ENCODE data around the gene TIGD2. TPM values are rescaled to one million over a fixed set of nuclear protein-coding genes. Genes with fewer than 3 reads are reported as not detected.

TIGD2 gene
- total and polyA plus RNA-seq, 9 of the 15 experiments (the other 6 are each of a cell fraction or from before 2014, with no cell fraction given) = 3.6 to 15.0 (median 9.8) TPM

DNA sequence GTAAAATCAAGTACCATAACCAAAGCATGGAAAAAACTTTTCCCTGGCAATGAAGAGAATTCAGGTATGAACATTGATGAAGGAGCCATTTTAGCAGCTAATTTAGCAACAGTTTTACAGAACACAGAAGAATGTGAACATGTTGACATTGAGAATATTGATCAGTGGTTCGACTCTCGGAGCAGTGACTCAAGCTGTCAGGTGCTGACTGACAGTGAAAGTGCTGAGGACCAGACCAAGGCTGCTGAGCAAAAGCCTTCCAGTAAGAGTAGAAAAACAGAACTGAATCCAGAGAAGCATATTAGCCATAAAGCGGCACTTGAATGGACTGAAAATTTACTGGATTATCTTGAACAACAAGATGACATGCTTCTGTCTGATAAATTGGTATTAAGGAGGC is 2.8 kb downstream of the TIGD2 start:
- H2AFZ ChIP-seq (ENCODE audit: low read depth, low read length) = no peak overlapping the region
- H3K27ac ChIP-seq (ENCODE audit: extremely low read depth, low read depth, low read length) = no peak overlapping the region
- H3K4me3 ChIP-seq = no peak overlapping the region
- no peak overlapping the region for H3K4me2 ChIP-seq (ENCODE audit: insufficient read depth, low read length)
- no peak overlapping the region for H3K9ac ChIP-seq (ENCODE audit: insufficient read depth in 1 of 2, low read depth in 2 of 2, low read length in 2 of 2)
- CTCF ChIA-PET (ENCODE audit: low intra/inter-chr PET ratio) = no interaction called here
- 95% methylated on average over 3 of the region's 3 CpGs for WGBS (ENCODE audit: insufficient coverage, low coverage, missing lambda C conversion rate)
- in situ Hi-C loops (cut with MboI) = no loop called here
- TF ChIP-seq MIER1 (IDR thresholded peaks at IDR 0.05; ENCODE audit: low read depth) (no peak), ARID4B (CRISPR knock-in tag; IDR thresholded peaks at IDR 0.05) (no peak), LARP7 (IDR thresholded peaks at IDR 0.05) (no peak), MXD1 (CRISPR knock-in tag; IDR thresholded peaks at IDR 0.05; ENCODE audit: borderline replicate concordance, poor library complexity, severe bottlenecking) (no peak), MTA3 (IDR thresholded peaks at IDR 0.05; ENCODE audit: borderline replicate concordance) (no peak), MED1 (CRISPR knock-in tag; IDR thresholded peaks at IDR 0.05; ENCODE audit: borderline replicate concordance) (no peak), BHLHE40 (IDR thresholded peaks at IDR 0.05; ENCODE audit: low read length) (no peak), SUPT5H (IDR thresholded peaks at IDR 0.05) (no peak), CBX1 (IDR thresholded peaks at IDR 0.05; ENCODE audit: low read depth) (no peak), MTA2 (IDR thresholded peaks at IDR 0.05; ENCODE audit: low read depth) (no peak)
- TF ChIP-seq, protein P1, sequence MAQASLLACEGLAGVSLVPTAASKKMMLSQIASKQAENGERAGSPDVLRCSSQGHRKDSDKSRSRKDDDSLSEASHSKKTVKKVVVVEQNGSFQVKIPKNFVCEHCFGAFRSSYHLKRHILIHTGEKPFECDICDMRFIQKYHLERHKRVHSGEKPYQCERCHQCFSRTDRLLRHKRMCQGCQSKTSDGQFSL (CRISPR knock-in tag; IDR thresholded peaks at IDR 0.05) = no peak
- TF ChIP-seq, protein P1 (tag; IDR thresholded peaks at IDR 0.05) = no peak
- TF ChIP-seq, protein P2, sequence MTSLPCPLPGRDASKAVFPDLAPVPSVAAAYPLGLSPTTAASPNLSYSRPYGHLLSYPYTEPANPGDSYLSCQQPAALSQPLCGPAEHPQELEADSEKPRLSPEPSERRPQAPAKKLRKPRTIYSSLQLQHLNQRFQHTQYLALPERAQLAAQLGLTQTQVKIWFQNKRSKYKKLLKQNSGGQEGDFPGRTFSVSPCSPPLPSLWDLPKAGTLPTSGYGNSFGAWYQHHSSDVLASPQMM (CRISPR knock-in tag; IDR thresholded peaks at IDR 0.05) = no peak
- intact Hi-C loops (cut with micrococcal nuclease) = loop anchor here (10.0 kb wide), 2 partner anchors 229 to 589 kb away; partner anchors contain the start of gene PYURF
- peaks cover 8 to 11% of the 10 kb centered on the region in 2 experiments; a peak in 4 of 5 replicates for H3K4me1 ChIP-seq (replicated peaks in 1 of 2; ENCODE audit: control insufficient read depth in 2 of 2, insufficient read depth in 2 of 2, low read length in 2 of 2)
- DNase-seq (ENCODE audit: extremely low read depth in 1 of 4, low spot score in 3 of 4) (no peak), ATAC-seq (no peak), FAIRE-seq (no peak)
- BruUV-seq (replicated peaks) = no TSS peak
- no peaks in the 10 kb centered on the region for H3K9me1 ChIP-seq (ENCODE audit: control insufficient read depth, insufficient read depth, low read length)
- H3K36me3 ChIP-seq (ENCODE audit: control insufficient read depth, insufficient read depth, low read length) = peaks cover 14% of the 10 kb centered on the region; the same call in 2 of the 3 replicates
- H3K27me3 ChIP-seq (ENCODE audit: control insufficient read depth in 2 of 2, insufficient read depth in 2 of 2, low read length in 2 of 2) = peaks cover 3 to 5% of the 10 kb centered on the region in 2 experiments; a peak in 3 of 5 replicates
- no peaks in the 10 kb centered on the region for H4K20me1 ChIP-seq (replicated peaks; ENCODE audit: control insufficient read depth, insufficient read depth, low read length)
- peaks cover 13% of the 10 kb centered on the region for H3K79me2 ChIP-seq (ENCODE audit: control insufficient read depth, insufficient read depth, low read length)
- no peaks in the 10 kb centered on the region for H3K9me3 ChIP-seq (replicated peaks; ENCODE audit: control insufficient read depth, insufficient read depth, low read depth, low read length)
- POLR2A ChIA-PET = interaction anchor here (1.4 kb wide), 1 partner anchor 9 kb away, joined by 3 read pairs; no protein-coding TSS in a partner anchor
